K562 (cell line): ENCODE data around the gene STOM.

ENCODE experiments used
- CTCF ChIP-seq, 3 experiments: IDR thresholded peaks in 2 of 3; conservative IDR thresholded peaks in 1 of 3; 2 replicates each; pipeline ENCODE4 v1.5.1; 2011 to 2012; ENCODE audit warnings: low read length in 3 of 3, mild to moderate bottlenecking in 3 of 3, control low read depth in 2 of 3, improper control_type of control experiment in 1 of 3, inconsistent platforms in 1 of 3, low read depth in 1 of 3, mixed read lengths in 1 of 3, moderate library complexity in 1 of 3; ENCODE audit not compliant: insufficient read depth in 2 of 3
- GABPB1 ChIP-seq: sonication (generic); formaldehyde crosslinking; IDR thresholded peaks from 2 replicates; pipeline ENCODE4 v1.8.0; 2022; ENCODE audit warnings: mild to moderate bottlenecking, missing genetic modification reagents

GRCh38 chr9:121331549-121331948, 38.5 kb downstream of the STOM start:
- no peak for TF ChIP-seq GABPB1 (CRISPR knock-in tag)
- TF ChIP-seq CTCF (IDR thresholded peaks at IDR 0.05 in 2 of 3, conservative IDR thresholded peaks at IDR 0.05 in 1 of 3; ENCODE audit: insufficient read depth in 2 of 3, low read depth in 1 of 3, low read length in 3 of 3) = no peak
